NB4 (cell line): ENCODE results near the gene GREB1.

Experiments used
- DNase-seq: peaks from one replicate; pipeline ENCODE4 v3.0.0; 2010; ENCODE audit warnings: low read depth
- H3K4me3 ChIP-seq: one replicate; pipeline ENCODE4 v1.5.1; 2011; ENCODE audit warnings: mild to moderate bottlenecking, low read depth, low read length, moderate library complexity
- CTCF ChIP-seq: IDR thresholded peaks from one replicate; pipeline ENCODE4 v1.5.1; 2012; ENCODE audit warnings: low read depth, low read length
- MAX ChIP-seq: IDR thresholded peaks from 2 replicates; pipeline ENCODE4 v1.6.1; 2011; ENCODE audit warnings: low read depth, low read length
- MYC ChIP-seq: IDR thresholded peaks from 2 replicates; pipeline ENCODE4 v1.6.1; 2011; ENCODE audit warnings: low read depth, low read length
- POLR2A ChIP-seq: IDR thresholded peaks from 2 replicates; pipeline ENCODE4 v1.6.1; 2011; ENCODE audit warnings: mild to moderate bottlenecking; ENCODE audit not compliant: insufficient read length; ENCODE audit errors: extremely low read depth

GREB1 gene

GRCh38 chr2:11676640-11677039, 142.8 kb downstream of the GREB1 start:
- H3K4me3 ChIP-seq, result no peak overlapping the region
- no peak for TF ChIP-seq MYC
- no peak for DNase-seq

GRCh38 chr2:11677136-11678055, 143.6 kb downstream of the GREB1 start:
- no peak for DNase-seq
- H3K4me3 ChIP-seq, result no peak overlapping the region
- TF ChIP-seq MAX (no peak), MYC (no peak), CTCF (no peak), POLR2A (no peak)

GRCh38 chr2:11678306-11678960, 144.6 kb downstream of the GREB1 start:
- no peak for TF ChIP-seq POLR2A
- TF ChIP-seq MYC, result no peak
- TF ChIP-seq CTCF, result no peak
- no peak for TF ChIP-seq MAX
- DNase-seq, result no peak

GRCh38 chr2:11679016-11679415, 145.2 kb downstream of the GREB1 start:
- no peak for DNase-seq
- H3K4me3 ChIP-seq, result no peak overlapping the region
- TF ChIP-seq CTCF (no peak), MYC (no peak), MAX (no peak), POLR2A (no peak)

More at GRCh38 chr2:11678306-11678960, 144.6 kb downstream of the GREB1 start:
- no peak overlapping the region for H3K4me3 ChIP-seq

- TF ChIP-seq MYC, result no peak
- TF ChIP-seq CTCF, result no peak
- DNase-seq, result no peak
- H3K4me3 ChIP-seq, result no peak overlapping the region
Observed at GRCh38 chr2:11679486-11680181, 145.8 kb downstream of the GREB1 start.
